Suprapubic skin (tissue), 3 donors: ENCODE results near the gene PNPLA3.

Experiments
- CTCF ChIP-seq, 2 donors: fragments of 200-600 bp in 1 of 2; fragments of 450-650 bp in 1 of 2; sonication (generic) in 1 of 2; IDR thresholded peaks; one replicate each; pipeline ENCODE4 v1.5.1; 2016 to 2019; ENCODE audit warnings: antibody characterized with exemption in 2 of 2, mild to moderate bottlenecking in 1 of 2, moderate library complexity in 1 of 2
- EP300 ChIP-seq: sonication (generic); formaldehyde crosslinking; IDR thresholded peaks from one replicate; pipeline ENCODE4 v1.6.1; 2017; ENCODE audit warnings: antibody characterized with exemption

- no peak for TF ChIP-seq EP300
- TF ChIP-seq CTCF (IDR thresholded peaks at IDR 0.05): peak in 1 of 2 donors; percentile 55
Observed at GRCh38 chr22:43883012-43883661, 40.5 kb upstream of the PNPLA3 start.
